Measurements from ENCODE around the gene FXYD5.

Gene FXYD5

DNA sequence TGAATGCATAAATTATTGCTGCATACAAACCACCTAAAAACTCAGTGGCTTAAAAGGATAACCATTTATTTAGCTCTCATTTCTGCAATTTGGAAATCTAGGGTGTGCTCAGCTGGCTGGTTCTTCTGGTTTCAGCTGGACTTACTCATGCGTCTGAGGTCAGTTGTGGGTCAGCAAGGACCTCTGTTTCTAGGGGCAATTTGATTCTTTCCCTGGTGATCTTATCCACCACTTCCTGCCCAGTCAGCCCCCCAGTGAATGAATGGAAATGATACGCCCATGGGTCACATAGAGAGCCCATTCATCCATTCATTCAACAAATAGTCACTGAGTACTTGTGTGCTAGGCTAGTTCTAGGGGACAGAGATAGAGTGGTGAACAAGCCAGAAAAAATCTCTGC is 9.9 kb downstream of the FXYD5 start:
- TF ChIP-seq, protein P1, sequence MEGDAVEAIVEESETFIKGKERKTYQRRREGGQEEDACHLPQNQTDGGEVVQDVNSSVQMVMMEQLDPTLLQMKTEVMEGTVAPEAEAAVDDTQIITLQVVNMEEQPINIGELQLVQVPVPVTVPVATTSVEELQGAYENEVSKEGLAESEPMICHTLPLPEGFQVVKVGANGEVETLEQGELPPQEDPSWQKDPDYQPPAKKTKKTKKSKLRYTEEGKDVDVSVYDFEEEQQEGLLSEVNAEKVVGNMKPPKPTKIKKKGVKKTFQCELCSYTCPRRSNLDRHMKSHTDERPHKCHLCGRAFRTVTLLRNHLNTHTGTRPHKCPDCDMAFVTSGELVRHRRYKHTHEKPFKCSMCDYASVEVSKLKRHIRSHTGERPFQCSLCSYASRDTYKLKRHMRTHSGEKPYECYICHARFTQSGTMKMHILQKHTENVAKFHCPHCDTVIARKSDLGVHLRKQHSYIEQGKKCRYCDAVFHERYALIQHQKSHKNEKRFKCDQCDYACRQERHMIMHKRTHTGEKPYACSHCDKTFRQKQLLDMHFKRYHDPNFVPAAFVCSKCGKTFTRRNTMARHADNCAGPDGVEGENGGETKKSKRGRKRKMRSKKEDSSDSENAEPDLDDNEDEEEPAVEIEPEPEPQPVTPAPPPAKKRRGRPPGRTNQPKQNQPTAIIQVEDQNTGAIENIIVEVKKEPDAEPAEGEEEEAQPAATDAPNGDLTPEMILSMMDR (IDR thresholded peaks at IDR 0.05; ENCODE audit: low read depth, low read length, missing control alignments) = no peak
- no peak overlapping the region for H3K4me3 ChIP-seq (replicated peaks; ENCODE audit: low read depth, low read length)
- DNase-seq (ENCODE audit: extremely low read depth, low read depth) = no peak

DNA sequence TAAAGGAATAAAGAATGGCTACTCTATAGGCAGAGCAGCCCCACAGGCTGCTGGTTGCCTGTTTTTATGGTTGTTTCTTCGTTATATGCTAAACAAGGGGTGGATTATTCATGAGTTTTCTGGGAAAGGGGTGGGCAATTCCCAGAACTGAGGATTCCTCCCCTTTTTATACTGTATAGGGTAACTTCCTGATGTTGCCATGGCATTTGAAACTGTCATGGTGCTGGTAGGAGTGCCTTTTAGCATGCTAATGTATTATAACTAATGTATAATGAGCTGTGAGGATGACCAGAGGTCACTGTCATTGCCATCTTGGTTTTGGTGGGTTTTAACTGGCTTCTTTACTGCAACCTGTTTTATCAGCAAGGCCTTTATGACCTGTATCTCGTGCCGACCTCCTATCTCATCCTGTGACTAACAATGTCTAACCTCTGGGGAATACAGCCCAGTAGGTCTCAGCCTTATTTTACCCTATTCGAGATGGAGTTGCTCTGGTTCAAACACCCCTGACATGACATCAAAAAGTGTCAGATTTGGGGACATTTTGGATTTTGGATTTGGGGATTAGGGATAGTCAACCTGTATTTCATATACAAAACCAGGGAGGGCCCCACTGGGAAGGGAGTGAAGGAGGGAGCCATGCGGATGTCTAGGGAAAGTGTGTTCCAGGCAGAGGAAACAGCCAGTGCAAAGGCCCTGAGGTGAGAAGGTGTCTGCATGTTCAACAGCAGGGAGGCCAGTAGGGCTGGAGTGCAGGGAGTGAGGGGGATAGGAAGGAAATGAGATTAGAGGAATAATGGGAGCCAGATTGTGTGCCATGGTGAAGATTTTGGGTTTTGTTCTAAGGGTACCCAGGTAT is 10.9 kb downstream of the FXYD5 start:
- DNase-seq (ENCODE audit: extremely low read depth, low read depth) = no peak
- TF ChIP-seq, protein P1 (IDR thresholded peaks at IDR 0.05; ENCODE audit: low read depth, low read length, missing control alignments) = no peak
- no peak overlapping the region for H3K4me3 ChIP-seq (replicated peaks; ENCODE audit: low read depth, low read length)

DNA sequence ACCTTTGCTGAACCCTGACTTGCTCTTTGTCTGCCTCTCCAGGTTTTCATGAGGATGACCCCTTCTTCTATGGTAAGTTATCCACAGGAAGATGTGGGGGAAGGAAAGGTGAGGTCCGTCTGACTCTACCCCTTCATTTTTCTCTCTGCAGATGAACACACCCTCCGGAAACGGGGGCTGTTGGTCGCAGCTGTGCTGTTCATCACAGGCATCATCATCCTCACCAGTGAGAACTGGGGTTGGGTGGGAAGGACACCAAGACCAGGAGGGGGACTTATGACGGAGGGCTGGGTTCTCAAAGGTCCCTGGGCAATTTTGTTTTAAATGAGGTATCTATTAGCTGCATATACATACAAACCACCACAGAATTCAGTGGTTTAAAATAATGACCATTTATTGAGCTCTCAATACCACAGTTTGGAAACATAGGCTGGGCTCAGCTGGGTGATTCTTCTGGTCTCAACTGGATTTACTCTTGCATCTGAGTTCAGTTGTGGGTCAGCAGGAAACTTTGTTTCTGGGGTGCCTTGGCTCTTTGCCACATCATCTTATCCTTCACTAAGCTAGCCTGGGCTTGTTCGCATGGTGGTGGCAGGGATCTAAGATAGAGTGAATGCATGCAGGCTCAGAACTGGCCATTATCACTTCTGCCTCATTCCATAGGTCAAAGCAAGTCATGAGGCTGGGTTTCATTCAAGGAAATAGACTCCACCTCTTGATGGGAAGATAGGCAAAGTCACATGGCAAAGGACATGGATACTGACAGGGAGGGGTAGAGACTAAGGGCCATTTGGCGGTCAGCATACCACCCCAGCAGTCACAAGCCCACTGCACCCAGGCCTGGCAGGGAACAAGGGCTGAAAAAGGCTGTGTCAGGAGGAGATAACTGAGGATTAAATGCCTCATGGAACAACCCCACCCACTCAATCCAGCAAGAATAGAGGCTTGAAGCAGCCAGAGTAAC is 11.8 kb downstream of the FXYD5 start:
- TF ChIP-seq, protein P1 (IDR thresholded peaks at IDR 0.05; ENCODE audit: low read depth, low read length, missing control alignments) = no peak
- no peak for DNase-seq (ENCODE audit: extremely low read depth, low read depth)
- no peak overlapping the region for H3K4me3 ChIP-seq (replicated peaks; ENCODE audit: low read depth, low read length)

- H3K4me3 ChIP-seq (replicated peaks; ENCODE audit: low read depth, low read length) = no peak overlapping the region
- TF ChIP-seq, protein P1 (IDR thresholded peaks at IDR 0.05; ENCODE audit: low read depth, low read length, missing control alignments) = no peak
- DNase-seq (ENCODE audit: extremely low read depth, low read depth) = no peak
Measured at GRCh38 chr19:35167251-35168119, 12.9 kb downstream of the FXYD5 start.

DNA sequence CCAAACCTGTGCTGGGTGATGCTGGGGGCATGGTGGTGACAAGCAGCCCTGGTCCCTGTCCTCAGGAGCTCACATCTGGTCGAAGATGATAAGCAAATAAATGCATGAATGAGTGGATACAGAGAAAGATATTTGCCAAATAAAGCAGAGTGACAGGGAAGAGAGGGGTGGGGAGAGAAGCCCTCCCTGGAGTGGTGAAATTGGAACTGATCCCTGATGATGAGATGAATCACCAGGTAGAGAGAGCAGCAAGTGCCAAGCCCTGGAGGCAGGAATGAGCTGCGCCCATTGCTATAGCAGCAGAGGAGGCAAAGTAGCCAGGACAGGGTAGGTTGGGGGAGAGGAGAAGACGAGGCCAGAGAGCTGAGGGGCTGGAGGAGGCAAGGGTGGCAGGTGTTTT is 13.7 kb downstream of the FXYD5 start:
- DNase-seq (ENCODE audit: extremely low read depth, low read depth) = no peak
- TF ChIP-seq, protein P1 (IDR thresholded peaks at IDR 0.05; ENCODE audit: low read depth, low read length, missing control alignments) = no peak
- no peak overlapping the region for H3K4me3 ChIP-seq (replicated peaks; ENCODE audit: low read depth, low read length)
